ENCODE results near the gene PPIE. TPM values are rescaled to one million over a fixed set of nuclear protein-coding genes. Genes with fewer than 3 reads are reported as not detected.

PPIE gene
- total and polyA plus RNA-seq, 2 of the 4 experiments (the other 2 are of a cell fraction) = 40.9 to 68.1 TPM

- H3K4ac ChIP-seq (ENCODE audit: low read depth, low read length) = no peak overlapping the region
- H3K9me1 ChIP-seq (ENCODE audit: insufficient read depth, low read length) = 0 out of 2 replicates have a peak, but pooled peaks cover 4% of the 10 kb centered on the region
- H3K14ac ChIP-seq (replicated peaks; ENCODE audit: low read depth, low read length) = no peak overlapping the region
- no peak overlapping the region for H2AFZ ChIP-seq (replicated peaks; ENCODE audit: low read length, poor library complexity)
- no peak overlapping the region for H2AK5ac ChIP-seq (ENCODE audit: low read depth, low read length)
- H3K9me3 ChIP-seq (ENCODE audit: control insufficient read depth, insufficient read depth, low read length) = no peaks in the 10 kb centered on the region
- no peak overlapping the region for H3K9ac ChIP-seq (ENCODE audit: low read depth, low read length)
- no peak overlapping the region for H2BK5ac ChIP-seq (ENCODE audit: low read depth, low read length, poor library complexity, severe bottlenecking)
- BruUV-seq (replicated peaks) = no TSS peak
- no peak overlapping the region for H4K8ac ChIP-seq (ENCODE audit: low read depth in 2 of 2, low read length in 2 of 2)
- H3K23ac ChIP-seq (ENCODE audit: low read depth, low read length) = no peak overlapping the region
- ChIA-PET CTCF (interaction anchor here (0.8 kb wide), 1 partner anchor 47 kb away, joined by 3 read pairs; no protein-coding TSS in a partner anchor), POLR2A (ENCODE audit: unreplicated experiment) (no interaction called here)
- H3K56ac ChIP-seq (ENCODE audit: extremely low read depth, insufficient read depth, low read length) = no peak overlapping the region
- H3K4me3 ChIP-seq (ENCODE audit: insufficient read depth, low read depth, low read length) = no peak overlapping the region
- no peaks in the 10 kb centered on the region for H4K20me1 ChIP-seq (ENCODE audit: insufficient read depth, low read length)
- ATAC-seq (ENCODE audit: low read depth) (no peak), DNase-seq (no peak)
- no peak for TF ChIP-seq ELK1 (IDR thresholded peaks at IDR 0.05; ENCODE audit: borderline replicate concordance, low read depth, low read length)
- TF ChIP-seq RCOR1 (IDR thresholded peaks at IDR 0.05; ENCODE audit: insufficient replicate concordance, low read length) = no peak
- TF ChIP-seq USF2 (IDR thresholded peaks at IDR 0.05; ENCODE audit: low read depth, low read length) = no peak
- no peak for TF ChIP-seq CEBPB (IDR thresholded peaks at IDR 0.05; ENCODE audit: low read depth, low read length)
- TF ChIP-seq CHD1 (IDR thresholded peaks at IDR 0.05; ENCODE audit: low read depth, low read length) = no peak
- TF ChIP-seq MAZ (IDR thresholded peaks at IDR 0.05; ENCODE audit: borderline replicate concordance, low read depth, low read length) = no peak
- H3K4me2 ChIP-seq (ENCODE audit: low read depth, low read length) = no peak overlapping the region
- H2AK9ac ChIP-seq (replicated peaks; ENCODE audit: low read depth, low read length, poor library complexity) = no peak overlapping the region
- H2BK15ac ChIP-seq (ENCODE audit: low read depth, low read length) = no peak overlapping the region
- 100% methylated on average over 1 of the region's 6 CpGs; no CpG with 5 or more reads in 1 of the 2 experiments for WGBS, 2 experiments (ENCODE audit: extremely low coverage in 2 of 2, insufficient read length in 1 of 2)
- no peaks in the 10 kb centered on the region; the same call in 1 of the 2 replicates for H3K4me1 ChIP-seq (ENCODE audit: control insufficient read depth, insufficient read depth, low read length)
- no peak overlapping the region for H3K27ac ChIP-seq (ENCODE audit: insufficient read depth, low read length)
- in situ Hi-C loops (cut with MboI; ENCODE audit: low sequenced_read_pairs) = no loop called here
- peaks cover 61% of the 10 kb centered on the region for H3K36me3 ChIP-seq (ENCODE audit: control insufficient read depth, insufficient read depth, low read length)
- H2BK120ac ChIP-seq (ENCODE audit: low read depth, low read length) = no peak overlapping the region
- H4K5ac ChIP-seq (ENCODE audit: low read depth, low read length) = no peak overlapping the region
- dilution Hi-C loops (cut with HindIII; ENCODE audit: low sequenced_read_pairs, unreplicated experiment) = no loop called here
- H2BK20ac ChIP-seq (ENCODE audit: low read depth, low read length) = no peak overlapping the region
- H4K91ac ChIP-seq (ENCODE audit: insufficient read depth, low read depth, low read length) = no peak overlapping the region
- H3K18ac ChIP-seq (ENCODE audit: low read depth, low read length) = no peak overlapping the region
- intact Hi-C loops (cut with micrococcal nuclease) = no loop called here
- no peaks in the 10 kb centered on the region for H3K27me3 ChIP-seq (ENCODE audit: control insufficient read depth, insufficient read depth, low read length)
- H3K79me1 ChIP-seq (ENCODE audit: low read depth in 1 of 2, low read length in 2 of 2) = 0 out of 4 replicates have a peak, but pooled peaks cover 0 to 3% of the 10 kb centered on the region in 2 experiments
Observed at GRCh38 chr1:39752703-39753102, 14.0 kb downstream of the PPIE start.

Data from IMR-90 (cell line).